GM18511 (cell line): Measurements from ENCODE around the gene EFCAB6.

Experiments used
- ATAC-seq: cut with Tn5 transposase; IDR thresholded peaks from one replicate; pipeline ENCODE4 v1.9.1; 2021; ENCODE audit warnings: mild to moderate bottlenecking, moderate library complexity; ENCODE audit not compliant: unreplicated experiment

Gene EFCAB6

DNA sequence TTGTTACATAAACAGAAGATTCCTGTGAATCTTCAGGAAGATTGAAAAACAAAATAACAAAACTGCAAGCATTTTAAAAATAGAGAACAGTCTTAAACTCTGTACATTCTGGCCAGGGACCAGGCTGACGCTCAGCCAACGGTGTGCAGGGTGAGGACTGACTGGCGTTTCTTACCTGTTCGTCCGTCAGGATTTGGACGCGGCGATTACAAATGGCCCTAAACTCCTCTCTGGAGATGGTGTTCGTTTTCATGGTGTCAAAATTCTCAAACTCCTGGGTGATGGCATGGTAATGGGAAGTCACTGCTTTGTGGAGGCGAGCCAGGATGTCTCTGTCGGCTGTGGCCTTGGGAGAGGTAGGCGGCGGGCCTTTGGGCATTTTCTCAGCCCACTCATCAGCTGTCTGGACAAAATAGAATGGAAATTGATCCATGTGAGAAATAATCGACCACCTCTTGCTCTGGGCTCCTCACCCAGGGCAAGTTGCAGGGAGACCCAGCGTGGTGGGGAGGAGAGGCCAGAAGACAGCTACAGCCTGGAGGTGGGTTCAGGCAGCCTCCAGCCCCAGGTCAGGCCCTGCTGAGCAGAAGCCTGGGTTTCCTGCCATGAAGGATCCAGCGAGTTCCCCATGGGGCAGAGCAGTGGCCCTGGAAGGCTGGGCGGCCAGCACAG, 257.3 kb downstream of the EFCAB6 start:
- no peak for ATAC-seq

DNA sequence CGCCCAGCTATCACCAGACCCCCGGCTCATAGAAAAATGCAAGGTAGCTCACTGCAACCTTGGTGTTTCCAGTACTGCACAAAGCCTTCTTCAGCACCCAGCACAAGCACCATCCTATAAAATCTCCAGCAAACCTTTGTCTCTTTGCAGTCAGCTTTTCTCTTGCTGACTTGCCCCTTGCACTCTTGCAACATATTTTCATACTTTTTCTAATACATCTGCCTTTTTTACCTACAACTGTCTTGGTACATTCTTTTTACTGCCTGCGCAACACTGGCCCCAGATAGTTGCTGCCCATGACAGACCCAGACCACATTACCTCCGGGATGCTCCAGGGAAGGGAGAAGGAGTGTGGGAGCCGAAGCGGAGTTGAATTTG, 257.9 kb downstream of the EFCAB6 start:
- no peak for ATAC-seq

DNA sequence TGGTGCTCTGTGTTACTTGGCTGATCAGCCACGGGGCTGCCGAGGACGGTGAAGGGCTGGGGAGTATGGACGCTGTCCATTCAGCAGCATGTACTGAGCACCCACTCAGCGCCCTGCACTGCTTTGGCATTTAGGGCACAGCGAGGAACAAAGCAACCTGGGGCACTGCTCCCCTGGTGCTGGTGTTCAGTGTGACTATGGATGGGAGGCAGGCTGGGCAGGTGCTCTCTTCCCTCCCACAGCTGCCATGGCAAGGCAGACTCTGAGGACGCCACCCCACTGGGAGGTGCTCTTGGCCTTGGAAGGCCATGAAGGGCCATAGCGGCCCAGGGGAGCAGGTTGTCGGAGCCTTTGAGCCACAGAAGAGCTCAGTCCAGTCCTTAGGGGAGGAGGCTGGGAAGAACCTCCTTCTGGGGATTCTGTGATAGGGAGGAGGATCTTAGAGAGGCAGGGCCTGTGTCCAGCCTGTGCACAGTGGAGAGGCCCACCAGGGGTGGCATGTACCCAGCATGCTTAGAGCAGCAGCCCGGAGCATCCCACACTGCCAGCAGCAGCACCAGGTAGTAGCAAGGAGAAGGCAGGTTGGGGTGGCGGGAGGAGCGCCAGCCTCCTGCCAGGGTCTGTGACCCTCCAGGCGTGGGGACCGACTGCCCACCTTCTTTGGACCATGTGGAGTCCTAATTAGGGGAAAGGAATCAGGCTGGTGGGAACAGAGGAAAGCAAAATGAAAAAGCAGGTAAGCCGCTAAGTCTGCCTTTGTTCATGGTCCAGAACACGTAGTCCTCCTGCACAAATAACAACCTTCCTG, 258.4 kb downstream of the EFCAB6 start:
- ATAC-seq = no peak

DNA sequence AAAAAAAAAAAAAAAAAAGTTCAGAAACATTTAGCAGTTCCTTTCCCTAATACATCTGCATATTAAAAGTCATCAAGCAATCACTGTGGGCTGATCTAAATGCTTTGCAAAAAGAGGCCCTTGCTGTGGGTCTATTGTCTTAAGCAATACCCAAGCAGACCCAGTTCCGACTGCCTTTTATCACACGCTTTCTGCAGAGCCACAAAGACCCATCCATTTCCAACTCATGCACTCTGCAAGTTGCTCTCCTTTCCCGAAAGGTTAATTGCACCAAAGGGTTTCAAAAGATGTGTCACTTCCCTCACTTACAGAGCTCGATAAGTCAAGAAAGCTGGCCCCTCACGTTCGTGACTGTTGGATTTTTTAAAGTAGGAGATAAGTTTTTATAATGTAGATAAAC, 261.4 kb downstream of the EFCAB6 start:
- ATAC-seq = no peak

DNA sequence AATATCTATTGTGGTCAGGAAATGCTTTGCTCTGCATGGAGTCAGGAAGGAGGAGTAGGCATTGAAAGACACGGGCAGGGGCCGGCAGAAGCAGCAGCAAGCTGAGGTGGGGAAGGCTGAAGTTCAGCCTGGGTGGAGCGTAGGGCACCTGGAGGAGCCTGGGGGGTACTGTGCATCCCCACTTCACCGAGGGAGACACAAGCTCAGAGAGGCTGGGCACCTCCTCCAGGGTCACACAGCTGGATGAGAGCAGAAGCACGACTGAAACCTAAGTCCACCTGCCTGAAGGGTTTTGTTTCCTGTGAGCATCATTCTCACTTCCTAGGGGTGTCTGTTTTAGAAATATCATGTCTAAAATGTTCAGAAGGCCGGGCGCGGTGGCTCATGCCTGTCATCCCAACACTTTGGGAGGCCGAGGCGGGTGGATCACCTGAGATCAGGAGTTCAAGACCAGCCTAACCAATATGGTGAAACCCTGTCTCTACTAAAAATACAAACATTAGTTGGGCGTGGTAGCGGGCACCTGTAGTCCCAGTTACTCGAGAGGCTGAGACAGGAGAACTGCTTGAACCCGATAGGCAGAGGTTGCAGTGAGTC, 262.0 kb downstream of the EFCAB6 start:
- ATAC-seq = no peak

DNA sequence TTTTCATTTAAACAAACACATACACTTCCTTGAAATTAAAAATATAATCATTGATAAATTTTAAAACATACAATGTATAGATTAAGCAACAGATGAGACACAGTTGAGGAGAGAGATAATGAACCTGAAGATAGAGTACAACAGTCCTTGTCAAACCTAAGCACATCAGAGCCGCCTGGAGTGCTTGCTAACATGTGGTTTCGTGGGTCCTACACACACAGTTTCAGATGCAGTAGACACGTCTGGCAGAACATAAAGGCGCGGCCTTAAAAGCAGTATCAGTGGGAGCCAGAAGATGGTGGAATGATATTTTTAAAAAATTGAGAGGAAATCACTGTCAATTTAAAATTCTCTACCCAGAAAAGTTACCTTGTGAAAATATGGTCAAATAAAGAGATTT, 265.9 kb downstream of the EFCAB6 start:
- ATAC-seq = no peak

DNA sequence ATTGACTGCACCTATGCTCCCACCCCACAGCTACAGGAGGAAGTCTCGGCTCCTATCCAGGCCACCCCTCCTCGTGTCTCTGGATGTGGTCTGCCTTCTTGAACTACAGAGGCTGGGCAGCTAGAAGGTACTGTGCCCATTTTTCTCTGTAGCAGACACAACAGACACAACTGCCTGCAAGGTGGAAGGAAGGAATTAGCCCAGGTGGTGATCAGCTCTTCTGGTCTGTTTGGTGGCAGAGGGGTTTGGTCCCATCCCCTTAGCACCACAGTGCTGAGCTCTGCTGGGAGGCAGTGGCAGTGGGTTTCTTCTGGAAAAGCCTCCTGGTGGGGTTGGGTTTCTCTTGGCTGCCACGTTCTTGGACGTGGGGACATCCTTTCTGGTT, 267.8 kb downstream of the EFCAB6 start:
- no peak for ATAC-seq

DNA sequence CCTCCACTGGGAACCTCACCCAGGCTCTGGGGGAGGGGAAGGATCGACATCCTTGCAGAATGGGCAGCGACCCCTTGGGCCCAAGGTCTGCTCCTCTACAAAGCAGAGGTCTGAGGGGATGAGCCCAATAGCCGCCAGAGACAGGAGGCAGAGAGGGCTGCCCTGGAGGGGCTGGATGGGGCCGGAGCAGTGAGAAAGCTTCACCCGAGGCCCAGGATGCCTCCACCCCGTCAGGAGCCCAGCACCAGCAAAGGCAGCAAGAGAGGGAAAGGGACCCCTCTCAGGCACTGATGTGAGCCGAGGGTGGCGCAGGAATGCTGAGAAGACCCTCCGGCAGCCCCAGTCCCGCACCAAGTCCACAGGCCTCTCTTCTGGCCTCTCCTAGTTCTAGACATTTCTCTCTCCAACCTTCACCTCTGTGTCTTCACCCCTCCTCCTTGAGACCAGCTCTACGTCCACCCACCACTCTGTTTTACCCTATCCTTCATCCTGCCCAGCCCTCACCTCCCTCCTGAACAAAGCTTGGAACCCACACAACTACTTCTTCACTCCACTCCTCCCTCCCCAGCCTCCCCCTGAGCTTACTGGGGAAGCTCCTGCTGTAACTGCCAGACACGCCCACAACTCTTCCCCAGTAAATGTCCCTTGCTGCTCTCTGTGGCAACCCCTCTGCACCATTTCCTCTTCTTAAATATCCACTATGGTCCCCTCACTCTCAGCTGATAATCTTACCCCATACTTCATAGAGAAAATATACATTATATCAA, 268.4 kb downstream of the EFCAB6 start:
- ATAC-seq = no peak

DNA sequence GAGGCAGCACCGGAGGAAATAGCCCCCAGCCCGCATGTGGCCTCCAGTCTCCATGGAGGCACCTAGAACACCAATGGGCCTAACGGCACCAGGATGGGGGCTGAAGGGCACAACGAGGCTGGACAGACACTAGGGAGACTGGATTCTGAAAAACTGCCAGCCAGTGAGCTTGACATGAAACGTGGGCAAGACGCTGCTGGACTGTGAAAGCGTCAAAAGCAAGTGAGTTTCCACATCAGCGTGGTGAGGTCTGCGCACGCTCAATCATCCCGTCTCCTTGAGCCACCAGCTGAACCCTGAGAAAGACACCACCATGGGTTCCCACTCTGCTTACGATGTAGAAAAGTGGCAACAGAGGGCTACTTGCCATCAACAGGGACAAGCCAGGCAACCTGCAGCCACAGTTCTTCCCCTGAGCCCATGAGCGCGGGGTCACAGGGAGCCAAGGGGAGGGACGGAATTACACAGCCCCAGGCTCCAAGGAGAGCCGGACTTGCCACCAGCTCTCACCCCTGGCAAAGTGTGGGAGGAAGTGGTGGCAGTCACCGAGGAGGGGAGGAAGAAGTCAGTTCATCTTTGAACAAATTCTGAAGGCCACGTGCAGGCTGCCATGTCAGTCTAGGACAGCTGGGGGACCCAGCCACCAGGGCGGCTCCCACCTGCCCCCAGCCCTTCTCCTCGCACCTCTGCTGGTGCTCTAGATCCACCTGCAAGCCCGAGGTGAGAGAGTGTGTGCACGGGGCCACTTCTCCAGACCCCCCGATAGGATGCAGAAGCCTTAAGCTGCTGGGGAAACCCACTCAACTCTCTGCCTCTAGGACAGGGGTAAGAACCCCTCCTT, 269.2 kb downstream of the EFCAB6 start:
- ATAC-seq = no peak

DNA sequence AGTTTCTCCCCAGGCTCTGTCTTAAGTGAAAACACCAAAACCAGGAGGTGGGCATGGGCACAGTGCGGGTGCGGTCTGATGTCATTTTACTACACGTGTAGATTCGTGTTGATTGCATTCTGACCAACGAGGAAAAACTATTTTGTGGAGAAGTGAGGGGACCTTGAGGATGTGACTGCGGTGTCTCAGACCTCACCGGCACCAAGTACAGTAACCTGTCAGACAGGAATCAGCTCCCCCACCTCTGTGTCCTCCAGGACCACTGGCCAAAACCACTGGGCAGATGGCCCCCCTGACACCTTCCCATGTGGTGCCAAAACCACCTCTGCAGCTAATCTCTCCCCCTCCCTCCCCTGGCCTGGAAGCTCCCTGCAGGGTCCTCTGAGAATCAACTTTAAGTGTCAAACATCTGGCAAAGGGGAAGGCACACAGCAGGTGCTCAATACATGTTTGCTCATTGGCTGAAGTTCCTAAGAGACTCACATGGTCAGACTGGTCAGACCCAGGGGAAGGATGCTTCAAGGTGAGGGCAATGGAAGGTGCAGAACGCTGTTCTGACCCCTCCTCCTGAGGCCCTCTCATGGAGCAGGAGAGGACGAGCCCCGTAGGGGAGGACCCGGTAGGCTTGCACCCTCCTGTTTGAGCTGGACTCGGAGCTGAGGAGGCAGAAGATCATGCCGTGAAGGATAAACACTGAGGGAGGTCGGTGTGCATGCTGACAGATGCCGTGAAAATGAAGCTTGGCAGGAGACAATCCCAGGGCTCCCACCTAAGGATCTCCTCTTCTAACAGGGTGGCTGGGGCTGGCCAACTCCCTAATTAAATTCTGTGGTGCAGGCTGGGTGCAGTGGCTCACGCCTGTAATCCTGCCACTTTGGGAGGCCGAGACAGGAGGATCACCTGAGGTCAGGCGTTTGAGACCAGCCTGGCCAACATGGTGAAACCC, 270.4 kb downstream of the EFCAB6 start:
- no peak for ATAC-seq

DNA sequence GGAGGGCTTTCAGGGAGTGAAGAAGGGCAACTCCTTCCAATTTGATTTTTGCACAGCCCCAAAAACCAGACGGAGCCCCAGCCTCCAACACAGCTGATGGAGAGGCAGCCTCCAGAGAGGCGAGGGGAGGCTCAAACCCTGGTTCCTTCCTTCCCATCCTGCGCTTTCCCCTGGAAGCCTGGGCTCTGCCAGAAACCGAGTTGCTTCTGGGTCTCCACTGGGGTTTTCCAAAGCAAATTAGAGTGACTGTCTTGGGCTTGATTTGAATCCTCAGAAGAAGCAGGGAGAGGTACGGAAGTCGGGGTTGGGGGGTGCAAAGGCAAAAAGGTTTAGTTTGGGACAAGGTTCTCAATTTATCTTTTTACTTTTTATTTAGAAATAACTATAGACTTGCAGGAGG, 271.1 kb downstream of the EFCAB6 start:
- no peak for ATAC-seq

DNA sequence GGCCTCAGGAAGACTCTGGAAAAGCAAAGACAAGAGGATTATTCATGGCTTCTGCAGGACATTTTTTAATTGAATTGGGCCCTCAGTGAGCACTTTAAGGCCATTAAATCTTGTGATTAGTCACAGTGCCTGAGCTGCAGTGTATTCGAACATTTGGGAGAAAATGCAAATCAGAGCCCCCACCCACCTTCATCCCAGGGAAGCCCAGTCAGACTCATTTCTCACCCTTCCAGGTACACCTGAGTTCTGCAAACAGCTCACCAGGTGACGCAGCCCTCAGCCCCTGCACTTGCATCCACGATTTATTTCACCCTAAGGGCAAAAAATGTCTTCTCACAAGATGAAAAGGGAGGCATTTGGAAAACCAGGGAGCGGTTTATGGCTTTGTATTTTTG, 271.6 kb downstream of the EFCAB6 start:
- ATAC-seq = no peak

DNA sequence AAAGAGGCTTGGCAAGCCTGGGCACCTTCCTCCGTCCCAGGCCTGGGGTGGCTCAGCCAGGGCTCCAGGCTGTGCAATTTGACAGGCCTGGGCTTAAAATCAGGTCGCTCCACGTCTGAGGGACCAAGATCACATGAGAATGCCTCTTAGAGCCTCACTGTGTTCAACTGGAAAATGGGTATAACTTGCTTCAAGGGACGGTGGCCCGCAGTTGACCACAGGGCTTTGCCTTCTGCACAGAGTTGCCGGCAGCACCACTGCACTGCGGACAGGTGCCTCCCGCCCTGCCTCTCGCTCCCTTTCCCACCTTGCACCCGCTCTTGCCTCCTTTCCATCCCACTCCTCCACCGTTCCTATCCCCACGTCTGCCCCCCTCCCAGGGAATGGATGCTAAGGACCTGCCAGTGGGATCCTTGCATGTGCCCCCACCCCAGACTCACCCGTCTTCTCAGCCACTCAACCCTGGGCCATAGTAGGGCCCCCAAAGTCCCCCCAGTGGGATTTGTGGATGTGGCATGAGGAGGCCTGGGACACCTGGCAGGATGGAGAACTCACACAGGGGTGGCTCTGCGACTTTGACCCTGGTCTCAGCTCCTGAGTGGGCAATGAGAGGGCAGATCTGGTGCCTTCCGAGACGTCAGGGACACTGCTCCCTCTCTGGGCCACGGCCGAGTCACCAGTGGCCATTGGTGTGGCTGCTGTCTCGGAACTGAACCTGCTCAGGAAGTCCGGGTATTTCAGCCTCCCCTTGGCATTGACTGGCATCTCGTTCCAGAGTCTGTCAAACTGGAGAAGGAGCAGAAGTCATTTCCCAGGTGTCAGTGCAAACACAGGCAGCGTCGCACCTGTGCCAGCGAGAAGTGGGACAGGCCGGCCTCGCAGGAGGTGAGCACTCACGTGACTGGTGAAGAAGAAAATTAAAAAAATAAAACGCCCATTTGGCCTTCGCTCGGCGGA, 272.3 kb downstream of the EFCAB6 start:
- no peak for ATAC-seq

DNA sequence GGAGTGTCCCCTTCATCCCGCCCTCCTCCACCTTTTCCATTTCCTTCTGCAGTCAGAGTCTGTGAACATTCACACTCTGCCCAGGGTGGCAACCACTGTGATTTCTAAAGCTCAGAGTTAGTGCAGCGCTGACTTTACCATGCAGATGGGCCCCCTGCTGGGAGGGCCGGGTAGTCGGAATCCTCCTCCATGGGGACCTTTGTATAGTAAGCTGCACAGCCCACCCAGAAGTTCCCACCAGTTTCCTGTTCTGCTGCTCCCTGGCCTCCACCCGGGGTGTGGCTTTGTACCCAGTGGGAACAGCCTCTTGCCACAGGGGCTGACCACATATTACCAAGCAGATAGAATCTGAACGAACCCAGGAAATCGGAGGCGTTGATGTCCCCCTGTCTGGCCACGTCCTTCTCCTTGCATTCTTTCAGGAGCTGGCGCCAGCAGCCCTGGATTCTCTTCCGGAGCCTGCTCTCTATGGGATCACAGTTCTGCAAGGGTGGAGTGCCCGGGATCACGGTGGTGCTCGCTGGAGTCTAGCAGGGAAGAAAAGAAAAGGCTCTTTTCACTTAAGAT, 275.0 kb downstream of the EFCAB6 start:
- ATAC-seq = no peak

DNA sequence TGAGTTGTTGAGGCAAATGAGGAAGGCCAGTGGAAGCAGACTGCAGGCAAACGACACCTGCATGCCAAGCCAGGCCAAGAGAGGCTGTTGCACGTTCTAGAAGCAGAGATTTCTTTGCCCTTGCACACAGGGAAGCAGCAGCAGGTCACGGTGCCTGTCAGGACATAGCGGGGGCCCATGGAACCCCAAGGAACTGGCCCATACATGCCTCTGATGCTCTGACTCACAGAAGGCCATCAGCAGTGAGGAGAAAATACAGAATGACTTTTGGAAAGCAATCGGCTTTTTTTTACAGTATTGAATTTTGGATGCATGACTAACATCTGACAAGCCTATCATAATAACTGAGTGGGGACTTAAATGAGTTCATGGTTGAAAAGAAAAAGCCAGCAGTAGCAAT, 276.4 kb downstream of the EFCAB6 start:
- no peak for ATAC-seq

DNA sequence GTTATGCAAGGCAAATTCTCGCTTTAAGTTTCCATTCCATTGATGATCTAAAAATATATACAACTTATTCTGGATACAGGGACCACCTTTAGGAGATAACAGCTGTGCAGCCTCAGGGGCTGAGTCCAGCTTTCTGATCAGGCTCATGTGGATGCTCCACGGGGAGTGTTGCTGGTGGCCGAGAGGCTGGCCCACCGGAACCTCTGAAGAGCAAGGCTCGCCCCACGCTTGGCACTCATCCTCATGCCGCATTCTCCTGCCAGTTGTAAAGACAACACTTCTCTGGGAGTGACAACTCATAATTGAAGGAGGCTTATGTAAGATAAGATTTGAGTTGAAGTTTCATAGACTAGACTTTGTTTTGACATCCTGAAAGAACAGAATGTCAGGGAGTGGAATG, 276.8 kb downstream of the EFCAB6 start:
- ATAC-seq = no peak

DNA sequence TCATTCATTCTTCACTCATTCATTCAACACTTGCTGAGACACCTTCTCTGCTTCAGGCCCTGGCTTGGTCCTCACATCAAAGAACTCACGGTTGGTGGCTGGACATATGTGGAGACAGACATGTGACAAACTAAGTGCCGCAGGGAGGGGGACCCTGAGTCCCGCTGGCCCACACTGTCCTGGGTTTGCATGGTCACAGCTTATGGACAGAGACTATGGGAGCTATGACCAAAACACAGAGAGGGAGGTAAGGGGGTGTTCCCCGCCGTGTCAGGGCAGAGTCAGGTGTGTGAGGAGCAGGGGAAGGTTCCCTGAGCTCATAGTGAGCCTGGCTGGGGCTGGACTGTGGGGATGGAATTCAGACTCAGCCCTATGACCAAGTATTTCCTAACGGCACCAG, 277.2 kb downstream of the EFCAB6 start:
- no peak for ATAC-seq
